VCaP (cell line): ENCODE data around the gene FANCD2OS.
"Not testable (repeated sequence)": the region's sequence is repeated elsewhere in the genome, so short reads cannot be mapped to it uniquely, and the experiment has no call there.

Experiments
- H3K27ac ChIP-seq: fragments of 450-650 bp; 2 replicates; pipeline ENCODE4 v1.5.1; 2017
- CTCF ChIP-seq: fragments of 450-650 bp; conservative IDR thresholded peaks from 2 replicates; pipeline ENCODE4 v1.5.1; 2017; ENCODE audit warnings: mild to moderate bottlenecking, moderate library complexity

The FANCD2OS gene

GRCh38 chr3:10145685-10146084, 37.6 kb upstream of the FANCD2OS start:
- TF ChIP-seq CTCF: no peak
- no peak overlapping the region for H3K27ac ChIP-seq

GRCh38 chr3:10142707-10143560, 34.9 kb upstream of the FANCD2OS start:
- peak overlapping the region; percentile 94 for H3K27ac ChIP-seq
- no peak for TF ChIP-seq CTCF

- peak overlapping the region; percentile 94 for H3K27ac ChIP-seq
Measured at GRCh38 chr3:10140996-10141546, 33.0 kb upstream of the FANCD2OS start.

GRCh38 chr3:10137178-10137577, 29.1 kb upstream of the FANCD2OS start:
- H3K27ac ChIP-seq: no peak overlapping the region
- TF ChIP-seq CTCF: no peak

More at GRCh38 chr3:10140996-10141546, 33.0 kb upstream of the FANCD2OS start:
- TF ChIP-seq CTCF: no peak

- no peak for TF ChIP-seq CTCF
- H3K27ac ChIP-seq: no peak overlapping the region
Measured at GRCh38 chr3:10136426-10137005, 28.5 kb upstream of the FANCD2OS start.

GRCh38 chr3:10135872-10136271, 27.8 kb upstream of the FANCD2OS start:
- not testable (repeated sequence) for H3K27ac ChIP-seq

- H3K27ac ChIP-seq: no peak overlapping the region
- no peak for TF ChIP-seq CTCF
Measured at GRCh38 chr3:10122724-10123123, 14.7 kb upstream of the FANCD2OS start.

GRCh38 chr3:10121064-10121463, 13.0 kb upstream of the FANCD2OS start:
- TF ChIP-seq CTCF: no peak
- H3K27ac ChIP-seq: no peak overlapping the region
